Fibroblast of gingiva (primary cell): ENCODE measurements around the gene ARHGEF16.

Source experiments
- DNase-seq: peaks from one replicate; pipeline ENCODE4 v3.0.0-alpha.2; 2011; ENCODE audit warnings: low read depth

The ARHGEF16 gene

GRCh38 chr1:3502641-3503524 lies 48.4 kb downstream of the ARHGEF16 start:
- no peak for DNase-seq

GRCh38 chr1:3503525-3503886 lies 49.0 kb downstream of the ARHGEF16 start:
- DNase-seq: no peak

- DNase-seq: peak; percentile 89
Measured at GRCh38 chr1:3504151-3504821, 49.8 kb downstream of the ARHGEF16 start.

GRCh38 chr1:3504822-3505153 lies 50.3 kb downstream of the ARHGEF16 start:
- DNase-seq: no peak

GRCh38 chr1:3505161-3505560 lies 50.7 kb downstream of the ARHGEF16 start:
- DNase-seq: no peak

- no peak for DNase-seq
Measured at GRCh38 chr1:3506041-3506440, 51.6 kb downstream of the ARHGEF16 start.

GRCh38 chr1:3506943-3507342 lies 52.5 kb downstream of the ARHGEF16 start:
- no peak for DNase-seq

- DNase-seq: no peak
Measured at GRCh38 chr1:3507636-3508275, 53.3 kb downstream of the ARHGEF16 start.

GRCh38 chr1:3508757-3509415 lies 54.4 kb downstream of the ARHGEF16 start:
- DNase-seq: no peak

GRCh38 chr1:3509721-3510120 lies 55.3 kb downstream of the ARHGEF16 start:
- no peak for DNase-seq

- DNase-seq: no peak
Measured at GRCh38 chr1:3510136-3510955, 55.9 kb downstream of the ARHGEF16 start.

- no peak for DNase-seq
Measured at GRCh38 chr1:3510956-3511250, 56.4 kb downstream of the ARHGEF16 start.

- DNase-seq: no peak
Measured at GRCh38 chr1:3511306-3511705, 56.8 kb downstream of the ARHGEF16 start.

GRCh38 chr1:3511856-3512255 lies 57.4 kb downstream of the ARHGEF16 start:
- DNase-seq: no peak

- DNase-seq: no peak
Measured at GRCh38 chr1:3514404-3514803, 59.9 kb downstream of the ARHGEF16 start.

GRCh38 chr1:3515272-3515671 lies 60.8 kb downstream of the ARHGEF16 start:
- no peak for DNase-seq

- peak; percentile 68 for DNase-seq
Measured at GRCh38 chr1:3515774-3516480, 61.5 kb downstream of the ARHGEF16 start.

GRCh38 chr1:3516481-3516869 lies 62.0 kb downstream of the ARHGEF16 start:
- DNase-seq: no peak

- no peak for DNase-seq
Measured at GRCh38 chr1:3516911-3517675, 62.6 kb downstream of the ARHGEF16 start.

- no peak for DNase-seq
Measured at GRCh38 chr1:3518256-3518655, 63.8 kb downstream of the ARHGEF16 start.

GRCh38 chr1:3518756-3519155 lies 64.3 kb downstream of the ARHGEF16 start:
- no peak for DNase-seq
